HepG2 (cell line): ENCODE data around the gene KTI12. TPM values are rescaled to one million over a fixed set of nuclear protein-coding genes. Genes with fewer than 3 reads are reported as not detected.

Experiments used
- ARNT2 ChIP-seq: sonication (generic); formaldehyde crosslinking; IDR thresholded peaks from 2 replicates; pipeline ENCODE4 v1.8.0; 2022; ENCODE audit warnings: mild to moderate bottlenecking, low read depth, missing genetic modification reagents, moderate library complexity
- BCL6 ChIP-seq: IDR thresholded peaks from 2 replicates; pipeline ENCODE4 v1.6.1; 2016; ENCODE audit warnings: missing genetic modification reagents, missing compliant biosample characterization
- CEBPG ChIP-seq: IDR thresholded peaks from 2 replicates; pipeline ENCODE4 v1.6.1; 2016
- CEBPZ ChIP-seq: IDR thresholded peaks from 2 replicates; pipeline ENCODE4 v1.6.1; 2012; ENCODE audit warnings: low read length, improper control_type of control experiment
- CREB1 ChIP-seq, 2 experiments: fragments of 450-650 bp in 1 of 2; IDR thresholded peaks; 2 replicates each; pipeline ENCODE4 v1.6.1; 2016 to 2017; ENCODE audit warnings: control low read depth in 1 of 2, mild to moderate bottlenecking in 1 of 2, missing compliant biosample characterization in 1 of 2, missing genetic modification characterization in 1 of 2
- FOXA3 ChIP-seq: IDR thresholded peaks from 2 replicates; pipeline ENCODE4 v1.6.1; 2016; ENCODE audit warnings: missing genetic modification reagents, missing compliant biosample characterization
- FOXP4 ChIP-seq: sonication (generic); formaldehyde crosslinking; IDR thresholded peaks from 2 replicates; pipeline ENCODE4 v1.4.0; 2020; ENCODE audit warnings: missing genetic modification reagents
- HNRNPLL ChIP-seq: fragments of 200-400 bp; formaldehyde crosslinking; IDR thresholded peaks from 2 replicates; pipeline ENCODE4 v1.6.1; 2017; ENCODE audit warnings: mild to moderate bottlenecking, low read depth, low read length; ENCODE audit not compliant: poor library complexity, severe bottlenecking
- NR2C2 ChIP-seq: sonication (generic); formaldehyde crosslinking; IDR thresholded peaks from 2 replicates; pipeline ENCODE4 v1.4.0; 2020; ENCODE audit warnings: missing genetic modification reagents, mild to moderate bottlenecking, moderate library complexity, borderline replicate concordance
- PCBP1 ChIP-seq: fragments of 200-400 bp; formaldehyde crosslinking; IDR thresholded peaks from 2 replicates; pipeline ENCODE4 v1.6.1; 2017; ENCODE audit warnings: mild to moderate bottlenecking, low read depth, low read length, borderline replicate concordance
- REL ChIP-seq: sonication (generic); formaldehyde crosslinking; conservative IDR thresholded peaks from 2 replicates; pipeline ENCODE4 v1.8.0; 2022; ENCODE audit warnings: mild to moderate bottlenecking, missing genetic modification reagents, moderate library complexity
- RORA ChIP-seq: sonication (generic); formaldehyde crosslinking; IDR thresholded peaks from 2 replicates; pipeline ENCODE4 v1.5.0; 2020; ENCODE audit warnings: mild to moderate bottlenecking, missing genetic modification reagents, moderate library complexity
- SMAD3 ChIP-seq: sonication (generic); formaldehyde crosslinking; IDR thresholded peaks from 2 replicates; pipeline ENCODE4 v1.4.0; 2020; ENCODE audit warnings: missing genetic modification reagents
- SMARCC2 ChIP-seq: fragments of 450-650 bp; IDR thresholded peaks from 2 replicates; pipeline ENCODE4 v1.6.1; 2017; ENCODE audit warnings: antibody characterized with exemption, mild to moderate bottlenecking
- SNAI1 ChIP-seq: sonication (generic); formaldehyde crosslinking; IDR thresholded peaks from 2 replicates; pipeline ENCODE4 v1.5.0; 2020; ENCODE audit warnings: mild to moderate bottlenecking, missing genetic modification reagents, borderline replicate concordance
- TEAD2 ChIP-seq: sonication (generic); formaldehyde crosslinking; IDR thresholded peaks from 2 replicates; pipeline ENCODE4 v1.9.0; 2021; ENCODE audit warnings: missing genetic modification reagents
- THRA ChIP-seq: sonication (generic); formaldehyde crosslinking; IDR thresholded peaks from 2 replicates; pipeline ENCODE4 v1.4.0; 2020; ENCODE audit warnings: missing genetic modification reagents, borderline replicate concordance
- ZBTB44 ChIP-seq: sonication (generic); formaldehyde crosslinking; IDR thresholded peaks from 2 replicates; pipeline ENCODE4 v1.4.0; 2020; ENCODE audit warnings: missing genetic modification reagents
- ZFP36L1 ChIP-seq: sonication (generic); formaldehyde crosslinking; IDR thresholded peaks from 2 replicates; pipeline ENCODE4 v1.8.0; 2022; ENCODE audit warnings: mild to moderate bottlenecking, missing genetic modification reagents, moderate library complexity
- ZFP62 ChIP-seq: sonication (generic); formaldehyde crosslinking; IDR thresholded peaks from 2 replicates; pipeline ENCODE4 v1.4.0; 2020; ENCODE audit warnings: missing genetic modification reagents
- ZMYM3 ChIP-seq: sonication (generic); formaldehyde crosslinking; IDR thresholded peaks from 2 replicates; pipeline ENCODE4 v1.5.1; 2020; ENCODE audit warnings: mild to moderate bottlenecking, missing genetic modification reagents
- ZNF121 ChIP-seq: sonication (generic); formaldehyde crosslinking; IDR thresholded peaks from 2 replicates; pipeline ENCODE4 v1.5.0; 2020; ENCODE audit warnings: mild to moderate bottlenecking, missing genetic modification reagents
- ZNF703 ChIP-seq: sonication (generic); formaldehyde crosslinking; IDR thresholded peaks from 2 replicates; pipeline ENCODE4 v1.5.1; 2020; ENCODE audit warnings: missing genetic modification reagents, mild to moderate bottlenecking, moderate library complexity, borderline replicate concordance
- ZNF780A ChIP-seq: sonication (generic); formaldehyde crosslinking; IDR thresholded peaks from 2 replicates; pipeline ENCODE4 v1.8.0; 2022; ENCODE audit warnings: mild to moderate bottlenecking, missing genetic modification reagents, moderate library complexity
- polyA plus RNA-seq, 8 experiments: library from polyadenylated mRNA; depleted of rRNA in 3 of 8; stranded (reverse) in 7 of 8; unstranded in 1 of 8; fragments of >200 nt; fragmentation: Illumina TruSeq in 4 of 8; extraction: Trizol in 4 of 8; gene quantifications; 2 replicates each; pipeline versions ENCODE4 v1.2.1 to v1.2.3, GENCODE V29; 2011 to 2016; ENCODE audit warnings: low read depth in 4 of 8, missing spikeins in 1 of 8, mixed read lengths in 1 of 8; ENCODE audit not compliant: insufficient read depth in 1 of 8
- total RNA-seq, 5 experiments: library from RNA; depleted of rRNA; stranded (reverse); fragments of >200 nt; fragmentation: Illumina TruSeq; extraction: Trizol; gene quantifications; 2 replicates each; pipeline ENCODE4 v1.2.3, GENCODE V29; 2016; ENCODE audit warnings: low read depth in 1 of 5

The KTI12 gene
- total and polyA plus RNA-seq, 2 of the 13 experiments (the other 11 are each of a cell fraction or from before 2014, with no cell fraction given): 7.4 to 10.2 TPM

GRCh38 chr1:52080014-52080415 lies 46.4 kb upstream of the KTI12 start (continued):
- no peak for TF ChIP-seq CEBPZ
- peak; percentile 54 for TF ChIP-seq FOXP4 (CRISPR knock-in tag)
- no peak for TF ChIP-seq ZBTB44
- TF ChIP-seq SMAD3 (CRISPR knock-in tag): no peak
- TF ChIP-seq ZMYM3 (CRISPR knock-in tag): peak; percentile 49; the same call in 1 of the 2 replicates
- TF ChIP-seq ZNF703 (CRISPR knock-in tag): no peak
- TF ChIP-seq CREB1 (IDR thresholded peaks at IDR 0.05): no peak
- TF ChIP-seq CREB1 (CRISPR knock-in tag; IDR thresholded peaks at IDR 0.05): peak; percentile 51
- no peak for TF ChIP-seq ARNT2 (CRISPR knock-in tag)
- peak; percentile 86 for TF ChIP-seq BCL6 (CRISPR knock-in tag)
- no peak for TF ChIP-seq TEAD2 (CRISPR knock-in tag)
- TF ChIP-seq HNRNPLL: no peak
- no peak for TF ChIP-seq SNAI1 (CRISPR knock-in tag)
- TF ChIP-seq CEBPG (CRISPR knock-in tag): peak; percentile 80
- TF ChIP-seq ZFP62 (CRISPR knock-in tag): no peak
- TF ChIP-seq PCBP1: no peak
- TF ChIP-seq SMARCC2: no peak
- no peak for TF ChIP-seq REL (CRISPR knock-in tag)
- peak; percentile 44; the same call in 1 of the 2 replicates for TF ChIP-seq THRA (CRISPR knock-in tag)
- TF ChIP-seq RORA (CRISPR knock-in tag): no peak
- TF ChIP-seq ZNF121 (CRISPR knock-in tag): no peak
- no peak for TF ChIP-seq ZNF780A (CRISPR knock-in tag)
- no peak for TF ChIP-seq NR2C2 (CRISPR knock-in tag)
- TF ChIP-seq FOXA3 (CRISPR knock-in tag): peak; percentile 84
- no peak for TF ChIP-seq ZFP36L1 (CRISPR knock-in tag)
